Body of pancreas (tissue), 4 donors: Measurements from ENCODE around the gene OTUB1.

Experiments
- CTCF ChIP-seq, 7 experiments: fragments of 450-650 bp in 4 of 7; fragments of 200-600 bp in 3 of 7; sonication (generic) in 3 of 7; IDR thresholded peaks; one replicate each; pipeline ENCODE4 v1.5.1; 2016 to 2019; ENCODE audit warnings: antibody characterized with exemption in 7 of 7
- POLR2A ChIP-seq, 3 donors: fragments of 450-650 bp; IDR thresholded peaks; one replicate each; pipeline ENCODE4 v1.6.1; 2016; ENCODE audit warnings: antibody characterized with exemption in 3 of 3, mild to moderate bottlenecking in 2 of 3

- no peak for TF ChIP-seq CTCF (IDR thresholded peaks at IDR 0.05)
- TF ChIP-seq POLR2A (IDR thresholded peaks at IDR 0.05) = no peak
Observed at GRCh38 chr11:64007160-64007628, 21.0 kb downstream of the OTUB1 start.
